Measurements from ENCODE around the gene MEGF6. TPM values are rescaled to one million over a fixed set of nuclear protein-coding genes. Genes with fewer than 3 reads are reported as not detected.

MEGF6 gene
- total and polyA plus RNA-seq, 2 of the 8 experiments (the other 6 are each of a cell fraction or from before 2014, with no cell fraction given), result 4.1 to 14.8 TPM

DNA sequence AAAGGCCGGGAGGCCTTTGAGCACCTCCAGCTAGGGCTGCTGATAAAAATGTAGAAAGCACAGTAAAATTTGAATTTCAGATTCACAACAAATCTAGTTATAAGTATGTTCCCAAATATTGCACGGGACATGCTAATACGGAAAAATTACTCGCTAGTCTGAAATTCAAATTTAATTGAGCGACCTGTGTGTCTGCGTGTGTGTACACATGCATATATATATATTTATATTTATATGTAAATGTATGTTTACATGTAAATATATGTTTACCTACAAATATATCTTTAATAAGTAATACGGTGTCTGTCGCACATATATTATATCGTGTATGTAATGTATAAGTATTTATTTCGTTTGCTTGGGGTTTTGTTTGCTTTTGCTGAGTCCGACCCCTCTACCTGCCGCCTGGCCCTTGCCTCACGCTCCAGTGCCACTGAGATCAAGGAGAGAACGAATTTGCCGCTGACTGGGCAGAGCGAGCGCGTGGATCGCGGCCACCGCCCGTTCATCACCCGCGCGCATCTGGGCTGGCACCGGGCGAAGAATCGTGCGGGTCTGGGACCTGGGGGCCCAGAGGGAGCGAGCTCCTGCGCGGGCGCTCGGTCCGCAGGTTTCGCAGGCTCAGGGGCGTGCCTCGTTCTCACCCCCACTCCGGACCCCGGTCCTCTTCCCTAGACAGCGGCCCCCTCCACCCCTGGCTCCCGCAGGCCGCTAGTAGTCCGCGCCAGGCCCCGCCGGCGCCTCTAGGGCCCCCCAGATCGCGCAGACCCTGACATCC is 39.1 kb upstream of the MEGF6 start:
- peaks cover 20% of the 10 kb centered on the region; the same call in 1 of the 2 replicates for H3K23me2 ChIP-seq (ENCODE audit: low read depth, low read length)
- H2BK12ac ChIP-seq (ENCODE audit: low read depth, low read length), result peak overlapping the region; percentile 60; the same call in 1 of the 2 replicates
- no peak overlapping the region for H4K91ac ChIP-seq (replicated peaks; ENCODE audit: insufficient read length, low read length)
- H3K9me3 ChIP-seq (ENCODE audit: insufficient read depth in 2 of 2, low read depth in 1 of 2, low read length in 1 of 2), result no peaks in the 10 kb centered on the region
- H3K36me3 ChIP-seq (ENCODE audit: control insufficient read depth in 2 of 4, insufficient read depth in 4 of 4, low read length in 3 of 4), result peaks cover 0 to 16% (median 12%) of the 10 kb centered on the region in 4 experiments; a peak in 4 of 8 replicates
- no peak overlapping the region for H3K14ac ChIP-seq (ENCODE audit: insufficient read length)
- peaks cover 0 to 4% of the 10 kb centered on the region in 2 experiments for H4K20me1 ChIP-seq (replicated peaks in 1 of 2; ENCODE audit: control insufficient read depth in 1 of 2, insufficient read depth in 2 of 2, low read length in 2 of 2)
- peaks cover 0 to 21% (median 3%) of the 10 kb centered on the region in 4 experiments; a peak in 5 of 7 replicates for H3K4me1 ChIP-seq (replicated peaks in 1 of 4; ENCODE audit: control insufficient read depth in 3 of 4, insufficient read depth in 4 of 4, low read length in 3 of 4)
- H4K5ac ChIP-seq (ENCODE audit: insufficient read length, low read depth, low read length), result no peak overlapping the region
- no peak overlapping the region; the same call in 1 of the 2 replicates for H3K18ac ChIP-seq (ENCODE audit: extremely low read depth, low read length)
- ChIA-PET POLR2A (ENCODE audit: partially characterized antibody) (interaction anchor here (0.7 to 1.2 kb wide), 3 partner anchors 21 to 224 kb away, joined by 3 to 5 read pairs (median 3); partner anchors contain the start of gene ARHGEF16), CTCF (ENCODE audit: partially characterized antibody) (interaction anchor here (0.8 to 3.0 kb wide), 6 partner anchors 11 to 198 kb away, joined by 4 to 16 read pairs (median 6); no protein-coding TSS in a partner anchor)
- no peak for DNase-seq (ENCODE audit: low read depth in 1 of 2, low spot score in 2 of 2)
- peaks cover 44 to 57% (median 54%) of the 10 kb centered on the region in 4 experiments for H3K27me3 ChIP-seq (replicated peaks in 1 of 4; ENCODE audit: control insufficient read depth in 3 of 4, extremely low read depth in 1 of 4, insufficient read depth in 3 of 4, low read length in 3 of 4)
- no peak overlapping the region for H2BK20ac ChIP-seq (ENCODE audit: low read length)
- H2AK5ac ChIP-seq (ENCODE audit: low read depth, low read length), result no peak overlapping the region
- H2BK15ac ChIP-seq (ENCODE audit: low read length), result no peak overlapping the region
- H3K4ac ChIP-seq (replicated peaks; ENCODE audit: insufficient read length, low read depth, low read length), result no peak overlapping the region
- H2BK120ac ChIP-seq (replicated peaks; ENCODE audit: low read depth, low read length), result no peak overlapping the region
- H3K23ac ChIP-seq (ENCODE audit: insufficient read length), result no peak overlapping the region
- H3K4me2 ChIP-seq (ENCODE audit: insufficient read depth in 1 of 2, low read depth in 2 of 2, low read length in 2 of 2), result peak overlapping the region; percentile 77 to 81
- peaks cover 0 to 9% of the 10 kb centered on the region in 2 experiments; a peak in 1 of 4 replicates for H3K79me2 ChIP-seq (ENCODE audit: control insufficient read depth in 1 of 2, insufficient read depth in 2 of 2, low read length in 2 of 2)
- H2AFZ ChIP-seq (ENCODE audit: low read length), result no peak overlapping the region
- no peak overlapping the region for H4K8ac ChIP-seq (ENCODE audit: extremely low read depth, insufficient read depth, low read length)
- H3K9ac ChIP-seq (replicated peaks in 1 of 4; ENCODE audit: extremely low read depth in 1 of 4, low read depth in 3 of 4, low read length in 3 of 4), result no peak overlapping the region
- H2BK5ac ChIP-seq (ENCODE audit: low read depth, low read length), result no peak overlapping the region
- no peak overlapping the region for H3K56ac ChIP-seq (replicated peaks; ENCODE audit: insufficient read length, low read depth, low read length)
- FAIRE-seq, result no peak
- WGBS, 2 experiments (ENCODE audit: extremely low coverage in 1 of 2, insufficient coverage in 1 of 2, insufficient read length in 1 of 2, insufficient replicate concordance in 2 of 2, low coverage in 1 of 2, low lambda C conversion rate in 2 of 2, missing lambda C conversion rate in 1 of 2), result 10% methylated on average over 48 of the region's 50 CpGs; no CpG with 5 or more reads in 1 of the 2 experiments
- H3K4me3 ChIP-seq (ENCODE audit: extremely low read depth in 1 of 4, insufficient read depth in 2 of 4, low read depth in 3 of 4, low read length in 4 of 4), result peak overlapping the region; percentile 55 to 97 (median 86)
- H3K27ac ChIP-seq (ENCODE audit: low read depth, low read length), result no peak overlapping the region
- peaks cover 3% of the 10 kb centered on the region; the same call in 1 of the 2 replicates for H3K79me1 ChIP-seq (ENCODE audit: low read depth, low read length)
- TF ChIP-seq CREB1 (IDR thresholded peaks at IDR 0.05) (no peak), EGR1 (IDR thresholded peaks at IDR 0.05; ENCODE audit: borderline replicate concordance, low read depth, low read length) (no peak)

Measured in H1 (cell line).